Measurements from ENCODE around the gene FAM227B. TPM values are rescaled to one million over a fixed set of nuclear protein-coding genes. Genes with fewer than 3 reads are reported as not detected.

The FAM227B gene, protein sequence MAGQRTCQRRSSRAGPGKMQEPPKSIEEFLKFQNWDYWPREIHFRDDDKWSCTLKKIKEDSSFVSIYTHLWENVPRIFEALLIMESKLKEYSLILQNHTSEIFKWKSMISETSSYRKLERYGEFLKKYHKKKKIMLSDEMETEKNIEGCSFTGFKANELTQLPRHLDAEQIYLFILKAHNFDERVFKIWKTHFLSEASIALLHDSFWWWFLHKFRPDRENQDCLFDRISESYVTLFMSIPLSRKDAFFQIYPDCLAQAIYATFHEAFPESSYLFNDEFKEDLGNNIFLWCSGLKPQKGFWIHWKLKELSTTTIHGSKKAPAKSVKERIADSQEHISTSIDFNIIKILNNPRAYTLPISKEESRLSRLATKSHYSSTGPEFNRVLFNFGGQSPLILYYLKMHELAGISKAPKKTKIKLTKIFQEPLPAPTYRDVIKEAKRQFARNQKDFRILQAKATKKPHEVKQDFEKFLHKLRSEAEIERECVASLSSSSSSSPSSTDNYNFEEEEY
- 0.73 to 1.5 TPM (median 0.96 TPM) in 5 replicates for total RNA-seq (2022; extraction: Qiagen RNA extraction; ENCODE audit: low read depth)

DNA sequence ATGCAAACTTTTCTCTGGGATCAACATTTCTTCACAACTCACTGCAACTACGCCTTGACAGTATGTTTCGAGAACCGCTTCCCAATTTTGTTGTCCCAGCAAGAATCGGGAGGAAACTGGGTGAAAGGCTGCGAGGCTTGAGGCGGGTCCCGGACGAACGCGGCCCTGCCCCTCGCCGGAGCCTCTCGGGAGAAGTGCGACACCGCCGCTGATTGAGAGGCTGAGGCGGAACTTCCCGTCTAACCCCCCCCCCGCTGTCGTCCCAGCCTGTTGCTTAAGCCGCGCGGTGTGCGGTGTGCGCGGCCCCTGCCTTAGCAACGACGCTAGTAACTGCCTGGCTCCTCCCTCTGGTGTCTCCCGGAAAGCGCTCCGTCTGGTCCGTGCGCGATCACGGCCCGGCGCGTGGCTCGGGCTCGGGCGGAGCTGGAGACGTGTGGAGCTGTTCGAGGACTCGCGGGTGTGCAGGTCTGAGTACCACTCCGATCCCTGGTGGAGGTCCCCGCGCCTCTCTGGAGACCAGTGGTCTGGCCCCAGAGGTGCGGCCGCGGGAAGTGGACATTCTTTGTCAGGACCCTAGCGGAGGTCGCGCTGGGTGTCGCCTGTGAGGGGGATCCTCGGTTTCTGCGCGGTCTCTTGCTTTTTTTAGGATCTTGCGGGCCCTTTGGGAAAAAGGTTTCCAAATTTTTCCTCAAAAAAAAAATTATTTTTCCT, at the start of gene FAM227B, which contains the start of gene DTWD1:
FAM227B (minus strand) TSS at position 161 of the 711 bp plus-strand sequence. CDS start 5,647 bp downstream, outside the sequence.
DTWD1 (plus strand) TSS at position 391 of the 711 bp plus-strand sequence. CDS start 4,120 bp downstream, outside the sequence.

DNA sequence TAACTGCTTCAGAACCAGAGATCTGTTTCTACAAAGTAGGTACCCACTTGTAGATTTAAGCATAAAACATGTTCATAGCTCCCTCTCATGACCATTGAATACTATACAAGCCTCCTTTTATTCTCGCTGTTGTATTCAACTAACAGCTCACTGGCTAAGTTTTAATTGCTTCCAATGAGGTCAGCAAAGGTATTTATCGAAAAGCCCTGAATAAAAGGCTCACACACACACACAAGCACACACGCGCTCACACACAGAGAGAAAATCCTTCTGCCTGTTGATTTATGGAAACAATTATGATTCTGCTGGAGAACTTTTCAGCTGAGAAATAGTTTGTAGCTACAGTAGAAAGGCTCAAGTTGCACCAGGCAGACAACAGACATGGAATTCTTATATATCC, 197.6 kb downstream of the FAM227B start, which contains the start of gene FGF7:
FGF7 (plus strand) TSS at position 222 of the 400 bp plus-strand sequence. CDS start 1,056 bp downstream, outside the sequence.

Other genes starting within 250 kb of the FAM227B start
- not detected in 5 replicates for gene FGF7, start 197.6 kb downstream of the FAM227B start, total RNA-seq (2022; extraction: Qiagen RNA extraction; ENCODE audit: low read depth)
- gene DTWD1, start 230 bp upstream of the FAM227B start, total RNA-seq (2022; extraction: Qiagen RNA extraction; ENCODE audit: low read depth), result 13.6 to 18.1 TPM (median 14.2 TPM) in 5 replicates

Data from A549 treated with CpdA at 1 μM for 4 hours (cell line).